H1 (cell line): ENCODE data around the gene ZBTB20. TPM values are rescaled to one million over a fixed set of nuclear protein-coding genes. Genes with fewer than 3 reads are reported as not detected.

Source experiments
- CTCF ChIA-PET: fragments of 300-600 bp; sonication (Branson Sonifier 250); formaldehyde crosslinking; loops from one replicate; lab custom pipeline; 2021; ENCODE audit not compliant: partially characterized antibody; lab: Charles Lee
- POLR2A ChIA-PET: fragments of 300-600 bp; sonication (Branson Sonifier 250); formaldehyde crosslinking; loops from one replicate; lab custom pipeline; 2021; ENCODE audit warnings: inconsistent platforms; ENCODE audit not compliant: partially characterized antibody; lab: Charles Lee
- DNase-seq, 2 experiments: peaks; one replicate each; pipeline versions ENCODE4 v3.0.0 to v3.0.0-alpha.2; 2010 to 2022; ENCODE audit warnings: low spot score in 2 of 2, low read depth in 1 of 2, mixed read lengths in 1 of 2
- FAIRE-seq: peaks from 2 replicates; lab custom pipeline; 2011; peaks lifted over from hg19 to GRCh38; lab: Jason Lieb, UNC
- H2AFZ ChIP-seq: 2 replicates; pipeline ENCODE4 v1.8.1; 2012; ENCODE audit warnings: low read length, inconsistent platforms
- H2AK5ac ChIP-seq: 2 replicates; pipeline ENCODE4 v1.6.1; 2013; ENCODE audit warnings: low read depth, low read length
- H2BK120ac ChIP-seq: replicated peaks from 2 replicates; pipeline ENCODE3; 2013; ENCODE audit warnings: low read depth, low read length, inconsistent platforms
- H2BK12ac ChIP-seq: 2 replicates; pipeline ENCODE4 v1.6.1; 2013; ENCODE audit warnings: low read depth, low read length
- H2BK15ac ChIP-seq: 2 replicates; pipeline ENCODE4 v1.6.1; 2013; ENCODE audit warnings: low read length
- H2BK20ac ChIP-seq: 2 replicates; pipeline ENCODE4 v1.6.1; 2013; ENCODE audit warnings: low read length
- H2BK5ac ChIP-seq: 2 replicates; pipeline ENCODE4 v1.6.1; 2013; ENCODE audit warnings: low read depth, low read length
- H3K14ac ChIP-seq: 2 replicates; pipeline ENCODE4 v1.6.1; 2013; ENCODE audit warnings: inconsistent platforms; ENCODE audit not compliant: insufficient read length
- H3K18ac ChIP-seq: 2 replicates; pipeline ENCODE4 v1.6.1; 2013; ENCODE audit warnings: low read length; ENCODE audit errors: extremely low read depth
- H3K23ac ChIP-seq: 2 replicates; pipeline ENCODE4 v1.6.1; 2013; ENCODE audit warnings: inconsistent platforms; ENCODE audit not compliant: insufficient read length
- H3K23me2 ChIP-seq: 2 replicates; pipeline ENCODE4 v1.6.1; 2013; ENCODE audit warnings: low read depth, low read length
- H3K27ac ChIP-seq: 2 replicates; pipeline ENCODE4 v1.6.1; 2011; ENCODE audit warnings: low read depth, low read length, inconsistent platforms
- H3K27me3 ChIP-seq, 4 experiments: replicated peaks in 1 of 4; 1 replicate in 1 of 4; 2 replicates in 3 of 4; pipeline versions ENCODE4 v1.6.1 to v1.8.1; 2011 to 2013; ENCODE audit warnings: low read length in 3 of 4, mild to moderate bottlenecking in 3 of 4, inconsistent platforms in 2 of 4, mixed read lengths in 2 of 4, moderate library complexity in 1 of 4; ENCODE audit not compliant: control insufficient read depth in 3 of 4, insufficient read depth in 3 of 4; ENCODE audit errors: extremely low read depth in 1 of 4
- H3K36me3 ChIP-seq, 4 experiments: 2 replicates each; pipeline versions ENCODE4 v1.6.1 to v1.8.1; 2011 to 2013; ENCODE audit warnings: mild to moderate bottlenecking in 4 of 4, low read length in 3 of 4, moderate library complexity in 2 of 4, control low read depth in 1 of 4, inconsistent platforms in 1 of 4; ENCODE audit not compliant: insufficient read depth in 4 of 4, control insufficient read depth in 2 of 4
- H3K4ac ChIP-seq: replicated peaks from 2 replicates; pipeline ENCODE3; 2013; ENCODE audit warnings: low read length, low read depth, mixed read lengths, inconsistent platforms; ENCODE audit not compliant: insufficient read length
- H3K4me1 ChIP-seq, 4 experiments: replicated peaks in 1 of 4; 1 replicate in 1 of 4; 2 replicates in 3 of 4; pipeline versions ENCODE4 v1.6.1 to v1.8.1; 2011 to 2013; ENCODE audit warnings: low read length in 3 of 4, inconsistent platforms in 2 of 4, mixed read lengths in 1 of 4; ENCODE audit not compliant: insufficient read depth in 4 of 4, control insufficient read depth in 3 of 4
- H3K4me2 ChIP-seq, 2 experiments: 2 replicates each; pipeline versions ENCODE4 v1.6.1 to v1.8.1; 2011 to 2013; ENCODE audit warnings: low read depth in 2 of 2, low read length in 2 of 2, control low read depth in 1 of 2, inconsistent platforms in 1 of 2, mild to moderate bottlenecking in 1 of 2; ENCODE audit not compliant: insufficient read depth in 1 of 2
- H3K4me3 ChIP-seq, 4 experiments: fragments of 200-600, 300-600 bp in 1 of 4; sonication (generic), shearing (Covaris generic), sonication (Bioruptor Twin) in 1 of 4; 2 replicates each; pipeline versions ENCODE4 v1.5.1 to v1.8.1; 2011 to 2016; ENCODE audit warnings: low read length in 4 of 4, low read depth in 3 of 4, control low read depth in 2 of 4, inconsistent platforms in 2 of 4, mild to moderate bottlenecking in 2 of 4, mixed read lengths in 1 of 4, moderate library complexity in 1 of 4; ENCODE audit not compliant: insufficient read depth in 2 of 4; ENCODE audit errors: extremely low read depth in 1 of 4
- H3K56ac ChIP-seq: replicated peaks from 2 replicates; pipeline ENCODE3; 2013; ENCODE audit warnings: low read depth, mild to moderate bottlenecking, mixed read lengths, low read length, inconsistent platforms; ENCODE audit not compliant: insufficient read length
- H3K79me1 ChIP-seq: 2 replicates; pipeline ENCODE4 v1.6.1; 2013; ENCODE audit warnings: low read depth, low read length, control low read depth
- H3K79me2 ChIP-seq, 2 experiments: 2 replicates each; pipeline versions ENCODE4 v1.6.1 to v1.8.1; 2012 to 2013; ENCODE audit warnings: low read length in 2 of 2, mild to moderate bottlenecking in 2 of 2, inconsistent platforms in 1 of 2; ENCODE audit not compliant: insufficient read depth in 2 of 2, control insufficient read depth in 1 of 2
- H3K9ac ChIP-seq, 4 experiments: replicated peaks in 1 of 4; 1 replicate in 1 of 4; 2 replicates in 3 of 4; pipeline versions ENCODE4 v1.6.1 to v1.8.1; 2011 to 2013; ENCODE audit warnings: low read depth in 3 of 4, low read length in 3 of 4, control low read depth in 2 of 4, mild to moderate bottlenecking in 2 of 4, moderate library complexity in 2 of 4, inconsistent platforms in 1 of 4; ENCODE audit errors: extremely low read depth in 1 of 4
- H3K9me3 ChIP-seq, 2 experiments: 2 replicates each; pipeline versions ENCODE4 v1.6.1 to v1.8.1; 2012 to 2013; ENCODE audit warnings: mild to moderate bottlenecking in 2 of 2, moderate library complexity in 2 of 2, control low read depth in 1 of 2, inconsistent platforms in 1 of 2, low read depth in 1 of 2, low read length in 1 of 2, mixed read lengths in 1 of 2; ENCODE audit not compliant: insufficient read depth in 2 of 2
- H4K20me1 ChIP-seq, 2 experiments: replicated peaks in 1 of 2; 2 replicates each; pipeline versions ENCODE3 to v1.8.1; 2011 to 2013; ENCODE audit warnings: inconsistent platforms in 2 of 2, low read length in 2 of 2, mild to moderate bottlenecking in 1 of 2; ENCODE audit not compliant: insufficient read depth in 2 of 2, control insufficient read depth in 1 of 2
- H4K5ac ChIP-seq: 2 replicates; pipeline ENCODE4 v1.6.1; 2013; ENCODE audit warnings: low read length, low read depth, mixed read lengths, inconsistent platforms; ENCODE audit not compliant: insufficient read length
- H4K8ac ChIP-seq: 2 replicates; pipeline ENCODE4 v1.8.0; 2013; ENCODE audit warnings: mild to moderate bottlenecking, moderate library complexity, low read length, inconsistent platforms; ENCODE audit not compliant: insufficient read depth; ENCODE audit errors: extremely low read depth
- H4K91ac ChIP-seq: replicated peaks from 2 replicates; pipeline ENCODE3; 2013; ENCODE audit warnings: low read length, mixed read lengths, inconsistent platforms; ENCODE audit not compliant: insufficient read length
- CBX8 ChIP-seq: fragments of 300-800, 300-1000 bp; sonication (generic); IDR thresholded peaks from 2 replicates; pipeline ENCODE4 v1.7.1; 2016; ENCODE audit warnings: low read depth, low read length, borderline replicate concordance
- CHD1 ChIP-seq: IDR thresholded peaks from 2 replicates; pipeline ENCODE4 v1.6.1; 2012; ENCODE audit warnings: low read depth, low read length, improper control_type of control experiment
- KDM4A ChIP-seq: IDR thresholded peaks from one replicate; pipeline ENCODE4 v1.7.1; 2012; ENCODE audit warnings: low read depth, mild to moderate bottlenecking, moderate library complexity, low read length, inconsistent platforms; ENCODE audit not compliant: severe bottlenecking
- MAFK ChIP-seq: IDR thresholded peaks from 2 replicates; pipeline ENCODE4 v1.6.1; 2012; ENCODE audit warnings: low read depth, mild to moderate bottlenecking, improper control_type of control experiment, low read length
- RXRA ChIP-seq: IDR thresholded peaks from 2 replicates; pipeline ENCODE4 v1.6.1; 2011; ENCODE audit warnings: low read depth, mild to moderate bottlenecking, low read length, moderate library complexity; ENCODE audit not compliant: insufficient read depth
- SP2 ChIP-seq: IDR thresholded peaks from 2 replicates; pipeline ENCODE4 v1.6.1; 2012; ENCODE audit warnings: mild to moderate bottlenecking, low read length, inconsistent platforms
- ZNF274 ChIP-seq: IDR thresholded peaks from 2 replicates; pipeline ENCODE4 v1.7.0; 2012; ENCODE audit warnings: low read length, borderline replicate concordance; ENCODE audit errors: extremely low read depth
- WGBS, 2 experiments: shearing (Covaris generic) in 1 of 2; methylation state at CpG; one replicate each; pipeline versions ENCODE4 v1.1.6 to v1.1.7; 2013 to 2015; ENCODE audit warnings: low lambda C conversion rate in 2 of 2, mixed read lengths in 2 of 2, inconsistent platforms in 1 of 2, low coverage in 1 of 2, missing lambda C conversion rate in 1 of 2; ENCODE audit not compliant: insufficient replicate concordance in 2 of 2, insufficient coverage in 1 of 2, insufficient read length in 1 of 2; ENCODE audit errors: extremely low coverage in 1 of 2, missing lambda C conversion rate in 1 of 2; 5-methylcytosine and 5-hydroxymethylcytosine counted together
- polyA plus RNA-seq, 7 experiments: library from polyadenylated mRNA; depleted of rRNA in 3 of 7; stranded (reverse) in 5 of 7; unstranded in 2 of 7; fragments of >200 nt in 5 of 7; fragments of 200-250 nt in 2 of 7; gene quantifications; 1 replicate in 5 of 7; 2 replicates in 1 of 7; 4 replicates in 1 of 7; pipeline versions ENCODE4 v1.2.1 to v1.2.3, GENCODE V29; 2011 to 2013; ENCODE audit warnings: missing spikeins in 2 of 7, mixed read lengths in 2 of 7
- total RNA-seq: library from RNA; stranded (reverse); fragmentation: NEBNext Ultra II Directional; extraction: Animal tissue kit (Norgen Biotek cat#: 25700); gene quantifications from 2 replicates; pipeline ENCODE4 v1.2.1, GENCODE V29; 2021

ZBTB20 gene
- total and polyA plus RNA-seq, 2 of the 8 experiments (the other 6 are each of a cell fraction or from before 2014, with no cell fraction given), result 0.35 to 1.3 TPM

- Histone ChIP-seq H3K36me3 (no peaks in the 10 kb centered on the region), H3K56ac (no peak overlapping the region), H3K9ac (peak overlapping the region in 1 of 4 experiments; percentile 34; a peak in 1 of 7 replicates), H3K4me3 (no peak overlapping the region), H2BK12ac (no peak overlapping the region), H3K79me1 (no peaks in the 10 kb centered on the region), H2BK5ac (no peak overlapping the region), H2AFZ (no peak overlapping the region), H3K4me1 (peaks cover 0 to 4% (median 0%) of the 10 kb centered on the region in 4 experiments; a peak in 2 of 7 replicates), H3K9me3 (no peaks in the 10 kb centered on the region; a peak in 1 of 4 replicates), H2BK120ac (no peak overlapping the region), H4K91ac (no peak overlapping the region), H3K14ac (no peak overlapping the region), H2BK15ac (no peak overlapping the region), H3K4me2 (peak overlapping the region in 1 of 2 experiments; percentile 10; a peak in 1 of 4 replicates), H3K4ac (no peak overlapping the region), H3K23ac (no peak overlapping the region), H4K8ac (no peak overlapping the region), H4K5ac (no peak overlapping the region), H2BK20ac (no peak overlapping the region), H3K18ac (no peak overlapping the region), H3K23me2 (no peaks in the 10 kb centered on the region), H3K79me2 (no peaks in the 10 kb centered on the region), H3K27ac (no peak overlapping the region), H3K27me3 (no peaks in the 10 kb centered on the region), H2AK5ac (no peak overlapping the region), H4K20me1 (no peaks in the 10 kb centered on the region)
- no peak for FAIRE-seq
- WGBS, 2 experiments, result 90% methylated on average over 3 of the region's 3 CpGs; no CpG with 5 or more reads in 1 of the 2 experiments
- CTCF ChIA-PET, result interaction anchor here (0.6 to 2.1 kb wide), 3 partner anchors 12 to 594 kb away, joined by 3 to 5 read pairs (median 3); no protein-coding TSS in a partner anchor
- DNase-seq, result no peak
- POLR2A ChIA-PET, result no interaction called here
- TF ChIP-seq ZNF274 (no peak), CBX8 (no peak), CHD1 (no peak), KDM4A (no peak), SP2 (no peak), MAFK (no peak), RXRA (no peak)
Measured at GRCh38 chr3:115099134-115099985, 47.7 kb downstream of the ZBTB20 start.
